Thoracic aorta (tissue), 2 donors: ENCODE data around the gene AOPEP. TPM values are rescaled to one million over a fixed set of nuclear protein-coding genes. Genes with fewer than 3 reads are reported as not detected.

Source experiments
- ATAC-seq: fragments of 150-250 bp; one replicate; pipeline ENCODE4 v1.8.0; 2017; ENCODE audit warnings: low read depth; ENCODE audit not compliant: insufficient number of reproducible peaks, low FRiP score
- DNase-seq: peaks from one replicate; pipeline ENCODE4 v3.0.0-alpha.2; 2020; ENCODE audit warnings: low spot score
- H3K27ac ChIP-seq, 2 donors: fragments of 200-600 bp; sonication (generic); 1 replicate in 1 of 2; 2 replicates in 1 of 2; pipeline ENCODE4 v1.5.1; 2016; ENCODE audit warnings: mild to moderate bottlenecking in 2 of 2, moderate library complexity in 2 of 2
- H3K27me3 ChIP-seq: fragments of 200-600 bp; sonication (generic); replicated peaks from 2 replicates; pipeline ENCODE4 v1.6.0; 2016; ENCODE audit warnings: mild to moderate bottlenecking; ENCODE audit not compliant: insufficient read depth
- H3K36me3 ChIP-seq: fragments of 200-600 bp; sonication (generic); one replicate; pipeline ENCODE4 v1.5.1; 2016
- H3K4me1 ChIP-seq, 2 donors: fragments of 200-600 bp; sonication (generic); 1 replicate in 1 of 2; 2 replicates in 1 of 2; pipeline versions ENCODE4 v1.5.1 to v1.6.0; 2016; ENCODE audit warnings: low read depth in 2 of 2, mild to moderate bottlenecking in 1 of 2; ENCODE audit not compliant: control insufficient read depth in 1 of 2
- H3K4me3 ChIP-seq: fragments of 200-600 bp; sonication (generic); 2 replicates; pipeline ENCODE4 v1.5.1; 2016; ENCODE audit warnings: mild to moderate bottlenecking
- H3K9me3 ChIP-seq: fragments of 200-600 bp; sonication (generic); 2 replicates; pipeline ENCODE4 v1.5.1; 2016
- total RNA-seq, 2 donors: library from RNA; depleted of rRNA; stranded (reverse); fragments of >200 nt; gene quantifications; one replicate each; pipeline versions ENCODE4 v1.1.0 to v1.2.3, GENCODE V29; 2016
- TF ChIP-seq, protein P1 (sequence below): fragments of 200-600 bp; sonication (generic); IDR thresholded peaks from one replicate; pipeline ENCODE4 v1.5.1; 2019; ENCODE audit warnings: antibody characterized with exemption

The AOPEP gene
- total RNA-seq, 2 donors from 2014 or later = 494 to 668 TPM

DNA sequence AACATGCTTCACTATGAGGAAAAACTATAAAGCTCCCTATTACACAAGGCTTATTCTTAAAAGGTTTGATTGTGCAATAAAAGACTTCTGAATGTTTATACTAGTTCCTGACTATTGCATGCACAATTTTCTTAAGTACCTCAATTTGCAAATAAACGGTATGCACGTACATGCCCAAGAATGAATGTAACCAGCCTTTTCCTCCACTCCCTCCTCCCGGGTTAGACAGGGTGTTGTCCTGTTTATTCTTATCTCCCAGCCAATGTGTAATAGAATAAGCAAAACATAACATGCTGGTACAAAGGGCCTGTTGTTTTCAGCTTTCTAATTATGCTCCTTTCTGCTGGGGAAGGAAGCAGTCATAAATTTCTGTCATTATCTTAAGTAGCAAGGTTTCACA lies 79.1 kb downstream of the AOPEP start:
- H3K36me3 ChIP-seq = no peaks in the 10 kb centered on the region
- H3K4me3 ChIP-seq = no peak overlapping the region
- H3K4me1 ChIP-seq = peaks cover 50 to 87% of the 10 kb centered on the region in 2 donors
- H3K27me3 ChIP-seq = no peaks in the 10 kb centered on the region
- no peaks in the 10 kb centered on the region for H3K9me3 ChIP-seq
- no peak for DNase-seq
- H3K27ac ChIP-seq = peak overlapping the region; percentile 96 to 98
- TF ChIP-seq, protein P1, sequence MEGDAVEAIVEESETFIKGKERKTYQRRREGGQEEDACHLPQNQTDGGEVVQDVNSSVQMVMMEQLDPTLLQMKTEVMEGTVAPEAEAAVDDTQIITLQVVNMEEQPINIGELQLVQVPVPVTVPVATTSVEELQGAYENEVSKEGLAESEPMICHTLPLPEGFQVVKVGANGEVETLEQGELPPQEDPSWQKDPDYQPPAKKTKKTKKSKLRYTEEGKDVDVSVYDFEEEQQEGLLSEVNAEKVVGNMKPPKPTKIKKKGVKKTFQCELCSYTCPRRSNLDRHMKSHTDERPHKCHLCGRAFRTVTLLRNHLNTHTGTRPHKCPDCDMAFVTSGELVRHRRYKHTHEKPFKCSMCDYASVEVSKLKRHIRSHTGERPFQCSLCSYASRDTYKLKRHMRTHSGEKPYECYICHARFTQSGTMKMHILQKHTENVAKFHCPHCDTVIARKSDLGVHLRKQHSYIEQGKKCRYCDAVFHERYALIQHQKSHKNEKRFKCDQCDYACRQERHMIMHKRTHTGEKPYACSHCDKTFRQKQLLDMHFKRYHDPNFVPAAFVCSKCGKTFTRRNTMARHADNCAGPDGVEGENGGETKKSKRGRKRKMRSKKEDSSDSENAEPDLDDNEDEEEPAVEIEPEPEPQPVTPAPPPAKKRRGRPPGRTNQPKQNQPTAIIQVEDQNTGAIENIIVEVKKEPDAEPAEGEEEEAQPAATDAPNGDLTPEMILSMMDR = no peak
- peak; percentile 33 for ATAC-seq

DNA sequence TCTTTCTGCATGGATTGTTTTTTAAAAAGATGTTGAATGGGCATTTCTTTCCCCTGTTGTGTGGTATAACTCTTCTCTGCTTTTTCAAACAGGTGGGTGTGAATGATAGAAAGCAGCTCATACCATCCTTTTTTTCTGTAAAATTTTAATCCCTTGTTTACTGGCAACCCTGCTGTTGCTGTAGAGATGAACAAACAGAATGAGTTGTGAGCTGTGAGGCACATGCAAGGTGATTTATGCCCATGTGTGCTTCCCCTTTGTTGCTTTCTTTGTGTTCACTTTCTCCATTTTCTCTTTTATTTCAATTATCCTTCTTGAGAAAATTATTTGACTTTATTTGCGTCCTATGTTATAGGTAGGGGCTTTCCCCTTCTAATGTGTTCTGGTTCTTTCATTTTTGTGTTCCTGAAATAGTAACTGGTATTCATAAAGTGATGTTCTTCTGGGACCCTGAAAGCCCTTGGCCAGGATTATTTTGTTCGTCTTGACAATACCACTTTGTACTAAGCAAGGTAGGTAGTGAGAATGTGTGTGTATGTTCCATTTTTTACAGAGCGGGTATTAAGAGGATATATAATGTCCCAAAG lies 79.9 kb downstream of the AOPEP start:
- H3K4me1 ChIP-seq = peaks cover 42 to 80% of the 10 kb centered on the region in 2 donors
- DNase-seq = no peak
- no peaks in the 10 kb centered on the region for H3K27me3 ChIP-seq
- no peaks in the 10 kb centered on the region for H3K36me3 ChIP-seq
- H3K4me3 ChIP-seq = no peak overlapping the region
- no peak for ATAC-seq
- H3K27ac ChIP-seq = peak overlapping the region; percentile 96 to 98
- TF ChIP-seq, protein P1 = no peak
- H3K9me3 ChIP-seq = no peaks in the 10 kb centered on the region

DNA sequence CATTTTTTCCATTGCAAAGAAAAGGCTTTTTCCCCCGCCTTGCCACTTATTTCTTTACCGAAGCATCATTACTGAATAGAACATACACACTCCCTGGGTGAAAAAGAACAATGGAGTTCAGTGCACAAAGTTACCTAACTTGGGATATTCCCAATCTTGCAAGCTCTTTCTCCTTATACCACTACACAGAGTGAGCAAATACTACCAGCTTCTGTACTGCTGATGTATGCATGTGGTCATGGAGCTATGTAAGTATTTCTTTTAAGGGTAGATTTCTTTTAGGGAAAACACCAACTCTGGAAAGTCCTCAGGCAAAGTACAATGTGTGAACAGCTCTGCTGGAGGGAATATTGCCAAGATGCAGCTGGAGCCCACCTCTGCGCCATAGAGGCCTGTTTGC lies 81.1 kb downstream of the AOPEP start:
- peaks cover 35 to 80% of the 10 kb centered on the region in 2 donors for H3K4me1 ChIP-seq
- DNase-seq (no peak), ATAC-seq (no peak)
- peak overlapping the region; percentile 96 to 98 for H3K27ac ChIP-seq
- H3K4me3 ChIP-seq = no peak overlapping the region
- H3K9me3 ChIP-seq = no peaks in the 10 kb centered on the region
- TF ChIP-seq, protein P1 = no peak
- H3K27me3 ChIP-seq = no peaks in the 10 kb centered on the region
- no peaks in the 10 kb centered on the region for H3K36me3 ChIP-seq

DNA sequence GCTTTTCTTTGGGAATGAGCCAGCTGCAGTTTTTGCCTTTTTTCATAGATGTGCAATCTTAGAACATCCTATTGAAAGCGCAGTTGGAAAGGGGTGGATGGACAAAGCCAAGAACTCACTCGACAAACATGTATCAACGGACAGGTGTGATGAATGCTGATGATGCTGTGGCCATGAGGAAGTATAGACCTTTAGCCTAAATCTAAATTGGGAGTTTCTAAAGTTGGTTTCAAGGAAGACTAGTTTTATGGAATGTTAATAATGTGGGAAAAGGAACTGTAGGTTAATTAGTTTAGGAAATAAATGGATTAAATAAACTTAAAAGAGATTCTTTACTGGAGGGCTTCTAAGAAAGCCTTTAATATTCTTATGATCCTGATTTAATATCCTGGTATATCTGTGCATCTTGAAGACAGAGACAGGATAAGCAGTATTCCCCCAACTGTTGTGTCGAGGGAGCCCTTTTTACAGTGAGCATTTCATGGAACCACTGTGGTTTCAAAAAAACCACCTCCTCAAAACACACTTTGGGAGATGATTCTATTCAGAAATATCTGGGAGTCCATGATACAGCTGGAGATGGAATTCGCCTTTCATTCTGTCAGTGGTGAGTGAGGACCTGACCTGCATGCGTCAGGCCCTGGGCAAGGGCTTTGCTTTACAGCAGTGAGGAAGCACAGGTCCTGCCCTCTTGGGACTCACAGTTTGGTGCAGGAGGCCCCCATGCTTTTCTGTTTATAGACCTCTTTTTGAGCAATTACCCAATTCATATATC lies 82.6 kb downstream of the AOPEP start:
- no peaks in the 10 kb centered on the region for H3K27me3 ChIP-seq
- no peak overlapping the region for H3K4me3 ChIP-seq
- TF ChIP-seq, protein P1 = no peak
- ATAC-seq (no peak), DNase-seq (no peak)
- no peaks in the 10 kb centered on the region for H3K36me3 ChIP-seq
- H3K9me3 ChIP-seq = no peaks in the 10 kb centered on the region
- H3K27ac ChIP-seq = peak overlapping the region; percentile 96 to 98
- H3K4me1 ChIP-seq = peaks cover 28 to 79% of the 10 kb centered on the region in 2 donors

DNA sequence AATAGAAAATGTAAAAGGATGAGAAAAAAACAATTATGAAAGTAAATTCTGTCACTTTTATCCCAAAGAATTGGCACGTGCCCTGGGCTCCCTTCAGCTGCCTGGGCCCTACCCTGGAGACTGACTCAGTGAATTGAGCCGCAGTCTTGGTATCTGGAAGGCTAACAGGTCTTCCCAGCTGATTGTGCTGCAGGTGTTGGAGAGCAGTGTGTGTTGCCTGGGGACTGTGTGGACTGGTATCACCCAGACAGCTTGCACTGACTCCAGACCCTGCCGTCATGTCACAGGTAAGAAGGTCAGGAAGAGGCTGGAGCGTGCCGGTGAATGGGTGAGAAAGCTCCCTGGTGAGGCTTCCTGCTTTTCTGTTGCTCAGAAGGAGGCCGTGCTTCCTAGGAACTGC lies 83.3 kb downstream of the AOPEP start:
- H3K4me3 ChIP-seq = no peak overlapping the region
- H3K9me3 ChIP-seq = no peaks in the 10 kb centered on the region
- DNase-seq (no peak), ATAC-seq (no peak)
- no peaks in the 10 kb centered on the region for H3K36me3 ChIP-seq
- H3K27me3 ChIP-seq = no peaks in the 10 kb centered on the region
- TF ChIP-seq, protein P1 = no peak
- H3K27ac ChIP-seq = peak overlapping the region; percentile 96 to 98
- H3K4me1 ChIP-seq = peaks cover 22 to 73% of the 10 kb centered on the region in 2 donors
